OCI-M2 (cell line): ENCODE measurements around the gene NME7.

Experiments
- DNase-seq: peaks from one replicate; lab custom pipeline; 2025; ENCODE audit not compliant: unreplicated experiment; lab: John Stamatoyannopoulos, UW

NME7 gene

DNA sequence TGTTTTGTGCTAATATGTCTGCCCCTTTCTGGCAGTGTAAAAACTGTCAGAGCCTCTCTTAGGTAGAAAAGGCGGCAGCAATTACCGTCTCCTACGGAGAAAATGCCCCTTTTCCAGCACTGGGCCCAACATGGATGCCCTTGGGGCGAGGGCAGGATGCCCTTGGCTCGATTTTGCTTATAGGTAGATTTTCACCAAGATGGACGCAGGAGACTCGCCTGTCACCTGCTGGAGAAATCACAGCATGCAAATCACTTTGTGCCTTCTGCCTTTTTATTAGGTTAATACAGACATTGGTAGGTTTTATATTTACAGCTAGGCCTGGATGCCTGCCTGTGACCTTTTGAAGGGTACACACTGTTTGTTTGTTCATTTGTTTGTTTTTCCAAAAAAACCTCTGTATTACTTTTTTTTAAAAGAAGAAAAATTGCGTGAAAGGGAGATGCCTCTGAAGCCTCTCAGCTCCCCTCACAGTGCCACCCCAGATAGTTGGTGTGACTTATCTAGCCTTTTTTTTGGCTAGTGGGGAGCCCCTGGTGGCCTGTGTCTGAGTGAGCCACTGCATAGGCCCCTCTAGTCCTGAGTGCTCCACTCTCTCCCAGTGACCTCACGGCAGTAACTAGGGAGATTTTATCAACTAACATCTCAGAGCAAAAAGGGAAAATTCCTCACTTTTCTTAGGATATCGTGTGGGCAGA, 258.6 kb downstream of the NME7 start:
- no peak for DNase-seq

GRCh38 chr1:169108223-169108622, 259.4 kb downstream of the NME7 start:
- no peak for DNase-seq

DNA sequence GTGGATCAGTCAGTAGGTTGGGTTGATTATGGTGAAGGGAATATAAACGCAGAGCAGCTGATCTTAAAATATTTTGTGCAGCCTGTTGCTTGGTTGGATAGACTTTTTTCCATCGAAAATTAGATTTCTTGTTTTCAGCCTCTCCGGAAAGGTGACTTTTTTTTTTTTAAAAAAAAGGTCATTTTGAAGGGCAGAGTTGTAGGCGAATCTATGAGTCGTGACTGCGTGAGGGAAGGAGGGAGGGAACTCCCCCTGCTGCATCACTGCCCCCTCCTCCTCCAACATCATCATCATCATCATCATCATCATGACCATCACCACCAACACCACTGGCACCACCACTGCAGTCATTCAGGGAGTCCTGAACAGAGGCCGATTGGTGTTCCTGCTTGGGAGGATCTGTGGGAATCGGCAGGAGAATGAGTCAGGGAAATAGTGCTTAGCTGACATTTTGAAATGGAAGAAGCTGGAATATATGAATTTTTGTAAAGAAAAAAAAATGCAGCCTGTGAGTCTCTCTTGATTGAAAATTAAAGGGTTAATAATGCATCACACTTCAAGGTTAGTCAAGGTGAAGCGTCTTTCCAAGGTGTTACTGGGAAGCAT, 259.9 kb downstream of the NME7 start:
- DNase-seq: no peak

DNA sequence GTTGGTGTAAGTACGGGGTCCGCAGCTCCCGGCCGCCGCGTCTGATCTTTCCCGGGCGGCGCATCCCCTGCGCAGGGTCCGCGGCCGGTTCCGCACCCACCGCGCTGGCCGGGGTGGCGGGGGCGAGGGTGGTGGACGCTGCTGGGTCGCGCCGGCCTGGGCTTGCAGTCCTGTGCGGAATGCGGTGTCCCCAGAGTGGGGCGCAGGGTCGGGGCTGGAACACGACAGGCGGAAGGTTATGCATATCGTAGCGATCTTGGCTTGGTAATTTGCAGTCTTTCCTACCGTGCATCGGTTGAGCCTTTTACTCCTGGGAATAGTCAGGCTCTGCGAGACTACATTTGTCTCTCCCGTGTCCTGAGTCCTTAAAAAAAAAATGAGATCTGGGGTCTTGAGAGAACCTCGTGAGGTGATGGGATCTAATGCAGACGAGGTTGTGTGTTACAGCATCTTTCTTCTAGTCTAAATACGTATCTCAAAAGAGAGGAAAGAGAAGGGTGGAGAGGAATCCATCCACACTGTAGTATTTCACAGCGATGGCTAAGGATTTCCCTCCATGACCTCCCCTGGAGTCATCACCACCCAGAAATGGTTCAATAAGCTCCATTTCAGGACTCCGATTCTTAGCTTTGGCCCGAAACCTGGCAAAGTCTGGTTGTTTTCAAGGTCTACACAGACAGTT, 260.5 kb downstream of the NME7 start:
- no peak for DNase-seq

- peak; percentile 12 for DNase-seq
Measured at GRCh38 chr1:169106095-169106920, 261.3 kb downstream of the NME7 start, which contains the start of gene ATP1B1. Gene ATP1B1 (plus strand): TSS chr1:169106690. CDS start chr1:169106830, 140 bp downstream.

DNA sequence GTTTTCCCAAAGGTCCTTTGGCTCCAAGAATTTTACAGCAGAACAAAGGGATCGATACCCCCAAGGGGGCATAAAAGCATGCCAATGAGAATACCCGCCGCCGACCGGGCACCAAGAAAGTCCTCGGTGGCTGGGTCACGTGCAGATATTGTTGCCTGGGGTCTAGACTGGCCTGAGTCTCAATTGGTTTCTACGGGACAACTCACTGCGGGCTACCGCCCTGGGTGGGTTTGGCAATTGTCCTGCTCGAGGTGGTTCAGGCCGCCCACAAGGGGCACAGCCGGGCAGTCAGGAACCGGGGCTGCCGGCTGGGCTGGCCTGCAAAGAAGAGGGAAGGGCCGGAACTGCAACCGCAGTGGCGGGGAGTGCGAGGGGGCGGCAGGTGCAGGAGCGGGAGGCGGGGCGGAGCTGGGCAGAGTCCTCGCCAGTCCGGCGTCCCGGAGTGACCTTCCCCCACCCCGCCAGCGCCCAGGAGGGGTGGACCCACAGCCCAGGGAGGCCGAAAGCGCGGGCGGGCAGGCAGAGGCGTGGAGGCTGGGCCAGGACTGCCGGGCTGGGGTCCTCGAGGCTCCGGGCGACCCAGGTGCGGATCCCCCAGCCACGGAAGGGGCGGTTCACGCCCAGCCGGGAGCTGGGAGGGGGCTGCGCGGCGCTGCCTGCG, 262.0 kb downstream of the NME7 start:
- DNase-seq: no peak

DNA sequence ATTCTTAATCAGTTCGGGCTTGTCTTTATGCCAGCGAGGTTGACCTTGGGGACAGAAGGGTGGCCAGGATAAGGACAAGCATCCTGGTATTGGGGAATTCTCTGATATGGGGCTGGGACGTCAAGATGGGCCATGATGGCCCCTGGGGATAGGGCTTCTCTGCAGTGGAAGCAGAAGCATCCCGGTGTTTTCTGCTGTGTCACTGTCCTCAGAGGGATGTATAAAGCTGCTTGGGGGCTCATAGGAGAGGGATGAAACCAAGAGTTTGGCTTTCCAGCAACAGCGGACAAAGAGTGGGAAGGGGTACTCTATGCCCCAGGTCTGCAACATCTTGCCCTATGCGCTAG, 262.5 kb downstream of the NME7 start:
- no peak for DNase-seq

GRCh38 chr1:169103480-169103893, 264.1 kb downstream of the NME7 start:
- DNase-seq: no peak

GRCh38 chr1:169103002-169103401, 264.6 kb downstream of the NME7 start:
- no peak for DNase-seq

- DNase-seq: no peak
Measured at GRCh38 chr1:169102567-169102966, 265.0 kb downstream of the NME7 start.

- DNase-seq: no peak
Measured at GRCh38 chr1:169100651-169101088, 266.9 kb downstream of the NME7 start.

- DNase-seq: no peak
Measured at GRCh38 chr1:169100208-169100607, 267.4 kb downstream of the NME7 start.

DNA sequence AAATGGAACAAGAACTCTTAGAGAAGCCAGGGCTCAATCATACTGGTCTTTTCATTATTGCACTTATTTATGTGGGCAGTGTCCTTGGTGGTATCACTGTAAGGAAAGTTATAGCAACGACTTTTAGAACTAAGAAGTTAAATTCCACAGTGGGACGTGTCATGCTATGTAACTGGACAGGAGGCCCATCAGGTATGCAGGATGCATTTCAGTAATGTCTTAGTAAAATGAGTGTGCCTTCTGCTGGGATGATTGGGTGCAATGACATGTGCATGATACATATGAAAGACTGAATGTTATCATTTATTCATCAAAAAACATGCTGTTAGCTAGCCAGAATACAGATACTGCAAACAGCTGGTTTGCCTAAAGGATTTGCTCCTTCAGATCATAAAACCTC, 268.0 kb downstream of the NME7 start:
- no peak for DNase-seq

DNA sequence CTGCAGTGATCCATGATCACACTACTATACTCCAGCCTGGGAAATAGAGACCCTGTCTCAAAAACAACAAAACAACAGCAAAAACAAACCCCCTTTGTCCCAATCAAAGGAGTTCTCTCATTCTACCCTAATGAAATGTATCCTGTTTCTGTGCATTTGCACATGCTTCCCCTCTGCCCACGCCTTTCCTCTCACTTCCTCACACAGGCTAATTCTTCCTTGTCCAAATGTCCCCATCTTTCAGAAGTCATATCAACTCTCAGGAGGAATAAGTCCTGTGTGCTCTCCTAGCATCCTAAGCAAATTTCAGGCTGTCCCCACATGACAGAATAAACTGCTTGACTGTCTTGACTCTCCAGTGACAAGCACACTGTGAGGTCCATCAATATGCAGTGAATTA, 269.2 kb downstream of the NME7 start:
- no peak for DNase-seq

DNA sequence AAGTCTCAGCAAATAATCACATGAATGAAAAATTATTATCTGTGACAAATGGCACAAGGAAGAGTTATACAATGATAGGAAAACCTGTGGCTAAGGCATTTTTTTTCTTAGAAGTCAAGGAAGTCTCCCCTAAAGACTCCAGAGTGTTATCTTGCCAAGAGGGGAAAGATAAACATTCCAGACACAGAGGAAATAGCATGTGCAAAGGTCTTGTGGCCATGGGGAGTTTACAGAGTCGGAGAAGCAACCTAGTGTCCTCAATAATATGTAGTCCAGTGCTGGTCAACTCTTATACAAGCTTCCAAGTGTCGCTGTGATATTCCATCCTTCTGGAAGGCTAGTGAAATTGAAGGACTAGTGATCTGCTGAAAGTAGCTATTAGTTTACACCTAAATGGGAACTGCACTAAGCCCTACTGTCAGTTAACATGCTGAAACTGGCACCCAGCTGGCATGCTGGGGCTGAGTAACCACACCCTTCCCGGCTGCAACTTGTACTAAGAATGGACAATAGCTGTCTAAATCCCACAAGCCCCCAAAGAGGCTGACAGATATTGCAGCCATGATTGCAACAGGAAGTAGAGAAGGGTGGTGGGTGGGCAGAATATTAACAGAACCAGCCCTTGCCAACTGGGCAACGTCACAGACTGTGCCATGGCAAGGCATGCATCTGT, 272.6 kb downstream of the NME7 start:
- no peak for DNase-seq

- DNase-seq: no peak
Measured at GRCh38 chr1:169092399-169092798, 275.2 kb downstream of the NME7 start.

- DNase-seq: no peak
Measured at GRCh38 chr1:169091480-169091941, 276.1 kb downstream of the NME7 start.

GRCh38 chr1:169090900-169091311, 276.7 kb downstream of the NME7 start:
- no peak for DNase-seq

GRCh38 chr1:169090308-169090899, 277.2 kb downstream of the NME7 start:
- no peak for DNase-seq

DNA sequence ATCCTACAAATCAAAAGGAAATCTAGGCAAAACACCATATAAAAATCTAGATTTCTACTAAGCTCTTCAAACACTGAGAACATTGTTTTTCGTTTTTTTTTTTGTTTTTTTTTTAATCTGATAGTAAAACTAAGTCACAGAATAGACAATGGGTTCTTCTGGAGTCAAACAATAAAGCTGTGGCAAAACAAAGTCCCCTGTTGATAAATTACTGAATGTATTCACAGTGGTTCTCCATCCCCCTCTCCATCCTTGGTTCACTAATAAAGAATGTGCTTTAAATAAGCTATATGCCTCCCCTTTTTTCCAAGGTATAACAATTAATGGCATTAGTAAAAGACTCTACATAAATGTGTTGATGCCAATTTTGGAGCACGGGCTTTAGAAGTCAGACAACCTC, 277.8 kb downstream of the NME7 start:
- DNase-seq: no peak
